GM12801 (cell line): ENCODE results near the gene EIF3F.

Experiments
- CTCF ChIP-seq: IDR thresholded peaks from one replicate; pipeline ENCODE4 v1.5.1; 2011; ENCODE audit warnings: control low read depth; ENCODE audit not compliant: insufficient read length; ENCODE audit errors: extremely low read depth

EIF3F gene

GRCh38 chr11:8041576-8041975 is 54.4 kb downstream of the EIF3F start:
- TF ChIP-seq CTCF: no peak

GRCh38 chr11:8043756-8044155 is 56.6 kb downstream of the EIF3F start:
- TF ChIP-seq CTCF: no peak

GRCh38 chr11:8045839-8046238 is 58.7 kb downstream of the EIF3F start:
- TF ChIP-seq CTCF: no peak

- no peak for TF ChIP-seq CTCF
Observed at GRCh38 chr11:8047382-8047781, 60.2 kb downstream of the EIF3F start.

GRCh38 chr11:8049084-8049483 is 61.9 kb downstream of the EIF3F start:
- no peak for TF ChIP-seq CTCF
